Fibroblast of mammary gland (primary cell): ENCODE measurements around the gene ROBO2.

Experiments used
- DNase-seq: peaks from one replicate; pipeline ENCODE4 v3.0.0-alpha.2; 2010; ENCODE audit warnings: low read depth
- H3K4me3 ChIP-seq: 2 replicates; pipeline ENCODE4 v1.5.1; 2011; ENCODE audit warnings: low read depth, mild to moderate bottlenecking, low read length, moderate library complexity; ENCODE audit not compliant: control insufficient read depth
- TF ChIP-seq, protein P1 (sequence below): conservative IDR thresholded peaks from 2 replicates; pipeline ENCODE4 v1.5.1; 2011; ENCODE audit warnings: low read depth, low read length, inconsistent platforms; ENCODE audit not compliant: control insufficient read depth, insufficient read depth

The ROBO2 gene

DNA sequence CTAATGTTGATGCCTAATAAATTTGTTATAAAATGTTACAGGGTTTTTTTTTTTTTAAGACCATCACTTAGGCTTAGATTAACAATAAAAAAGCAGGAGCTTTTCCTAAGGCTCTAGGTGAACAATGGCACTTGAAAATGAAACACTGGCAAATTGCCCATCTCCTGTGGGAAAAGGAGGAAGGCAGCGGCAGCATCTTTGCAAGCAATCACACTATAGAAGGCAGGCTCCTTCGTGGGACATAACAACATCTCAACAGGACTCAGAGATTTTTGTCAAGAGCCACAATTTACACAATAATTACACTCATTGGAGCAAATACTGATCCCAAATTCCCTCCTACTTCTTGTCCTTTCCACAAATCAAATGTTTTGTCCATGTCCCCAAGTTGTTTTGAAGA is 646.7 kb downstream of the ROBO2 start:
- DNase-seq, result no peak
- no peak overlapping the region for H3K4me3 ChIP-seq
- TF ChIP-seq, protein P1, sequence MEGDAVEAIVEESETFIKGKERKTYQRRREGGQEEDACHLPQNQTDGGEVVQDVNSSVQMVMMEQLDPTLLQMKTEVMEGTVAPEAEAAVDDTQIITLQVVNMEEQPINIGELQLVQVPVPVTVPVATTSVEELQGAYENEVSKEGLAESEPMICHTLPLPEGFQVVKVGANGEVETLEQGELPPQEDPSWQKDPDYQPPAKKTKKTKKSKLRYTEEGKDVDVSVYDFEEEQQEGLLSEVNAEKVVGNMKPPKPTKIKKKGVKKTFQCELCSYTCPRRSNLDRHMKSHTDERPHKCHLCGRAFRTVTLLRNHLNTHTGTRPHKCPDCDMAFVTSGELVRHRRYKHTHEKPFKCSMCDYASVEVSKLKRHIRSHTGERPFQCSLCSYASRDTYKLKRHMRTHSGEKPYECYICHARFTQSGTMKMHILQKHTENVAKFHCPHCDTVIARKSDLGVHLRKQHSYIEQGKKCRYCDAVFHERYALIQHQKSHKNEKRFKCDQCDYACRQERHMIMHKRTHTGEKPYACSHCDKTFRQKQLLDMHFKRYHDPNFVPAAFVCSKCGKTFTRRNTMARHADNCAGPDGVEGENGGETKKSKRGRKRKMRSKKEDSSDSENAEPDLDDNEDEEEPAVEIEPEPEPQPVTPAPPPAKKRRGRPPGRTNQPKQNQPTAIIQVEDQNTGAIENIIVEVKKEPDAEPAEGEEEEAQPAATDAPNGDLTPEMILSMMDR, result no peak

DNA sequence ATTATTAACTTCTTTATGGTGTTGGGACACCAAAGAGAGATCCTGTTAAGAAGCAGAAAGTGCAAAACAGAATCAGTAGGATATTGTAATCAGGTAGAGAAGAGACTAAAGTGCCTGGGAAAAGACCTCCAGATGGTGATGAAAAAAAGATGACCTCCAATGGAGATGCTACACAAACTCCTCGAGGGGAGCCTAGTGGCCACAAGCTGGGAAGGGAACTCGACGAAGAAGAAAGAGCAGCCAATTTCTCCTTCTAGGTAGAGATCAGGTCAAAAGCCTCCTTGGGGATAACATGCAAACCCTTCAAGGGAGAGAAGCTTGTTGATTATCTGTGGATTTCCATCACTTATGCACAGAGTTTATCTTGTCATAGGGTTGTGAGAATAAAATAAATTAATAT is 647.6 kb downstream of the ROBO2 start:
- TF ChIP-seq, protein P1, result no peak
- no peak for DNase-seq
- H3K4me3 ChIP-seq, result no peak overlapping the region

DNA sequence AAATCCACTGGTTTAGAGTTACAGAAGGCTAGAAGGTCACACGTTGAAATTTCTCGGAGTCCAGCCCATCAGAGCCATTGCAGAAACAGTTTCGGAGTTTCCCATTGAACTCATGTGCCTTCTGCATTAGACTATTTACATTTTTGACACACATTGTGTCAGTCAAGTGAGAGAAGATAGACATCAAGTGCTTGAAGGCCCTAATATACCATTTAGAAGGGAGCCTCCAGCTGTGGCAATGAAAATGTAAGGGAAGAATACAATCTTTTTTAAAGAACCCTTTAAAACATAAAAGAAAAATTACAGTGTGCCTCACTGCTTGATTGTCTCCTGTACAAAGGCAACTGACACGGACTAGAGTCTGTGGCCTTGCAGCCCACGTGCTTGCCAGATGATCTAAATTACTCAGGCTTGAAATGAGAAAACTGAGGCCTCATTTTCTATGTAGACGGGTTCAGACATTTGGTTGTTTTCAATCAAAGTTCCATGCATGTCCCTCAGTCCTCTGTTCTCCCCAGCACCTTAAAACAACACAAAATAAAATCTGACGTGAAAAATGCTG is 650.5 kb downstream of the ROBO2 start:
- no peak for DNase-seq

DNA sequence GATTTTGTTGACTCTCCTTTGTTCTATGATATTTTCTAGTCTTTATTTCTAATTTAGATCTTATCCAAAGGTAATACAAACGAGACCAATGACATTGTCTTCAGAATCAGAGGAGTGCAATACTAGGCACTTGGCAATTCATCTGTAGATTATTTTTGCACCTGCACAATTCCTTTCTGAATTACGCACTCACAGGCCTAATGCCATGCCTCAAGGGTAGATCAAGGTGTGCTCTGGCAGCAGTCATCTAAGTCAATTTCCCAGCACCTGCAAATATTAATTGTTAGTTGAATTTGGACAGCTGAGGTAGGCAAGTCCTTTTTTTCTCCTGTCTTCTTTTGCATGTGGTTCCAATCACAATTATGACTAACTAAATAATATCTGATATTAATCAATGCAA is 653.2 kb downstream of the ROBO2 start:
- no peak overlapping the region for H3K4me3 ChIP-seq
- TF ChIP-seq, protein P1, result no peak
- DNase-seq, result no peak

More for the DNA sequence above, 650.5 kb downstream of the ROBO2 start:
- H3K4me3 ChIP-seq, result no peak overlapping the region
- TF ChIP-seq, protein P1, result no peak

DNA sequence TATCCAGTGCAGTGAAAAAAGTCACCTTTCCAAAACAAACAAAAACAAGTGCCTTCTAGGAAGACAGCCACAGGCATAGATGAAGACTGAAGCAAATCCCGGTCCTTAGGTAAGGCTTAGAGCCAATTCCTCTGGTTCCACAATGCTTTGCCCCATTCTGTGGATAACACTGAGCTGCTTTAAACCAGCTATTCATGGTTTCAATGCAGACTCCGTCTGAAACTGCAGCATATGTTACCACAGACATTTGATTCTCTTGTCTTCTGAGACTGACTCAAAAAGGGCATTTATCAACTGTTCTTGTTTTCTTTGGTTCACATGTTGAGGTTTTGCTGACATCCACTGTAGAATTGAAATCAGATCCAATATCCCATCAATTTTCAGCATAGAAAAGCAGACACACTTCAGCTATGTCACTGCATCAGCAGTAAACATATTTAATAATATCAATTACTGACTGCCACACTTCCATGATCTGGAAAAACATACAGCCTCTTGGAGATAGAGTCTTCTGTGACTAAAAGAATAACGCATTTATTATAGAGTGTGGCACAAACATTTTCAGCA is 659.3 kb downstream of the ROBO2 start:
- H3K4me3 ChIP-seq, result no peak overlapping the region
- TF ChIP-seq, protein P1, result no peak
- no peak for DNase-seq
